ENCODE measurements around the gene UTP18. TPM values are rescaled to one million over a fixed set of nuclear protein-coding genes. Genes with fewer than 3 reads are reported as not detected.
A peak's percentile ranks its signal among the peaks of the same experiment; 100 is the strongest.

UTP18 gene
- total and polyA plus RNA-seq, 2 of the 8 experiments (the other 6 are each of a cell fraction or from before 2014, with no cell fraction given): 17.9 to 85.7 TPM

DNA sequence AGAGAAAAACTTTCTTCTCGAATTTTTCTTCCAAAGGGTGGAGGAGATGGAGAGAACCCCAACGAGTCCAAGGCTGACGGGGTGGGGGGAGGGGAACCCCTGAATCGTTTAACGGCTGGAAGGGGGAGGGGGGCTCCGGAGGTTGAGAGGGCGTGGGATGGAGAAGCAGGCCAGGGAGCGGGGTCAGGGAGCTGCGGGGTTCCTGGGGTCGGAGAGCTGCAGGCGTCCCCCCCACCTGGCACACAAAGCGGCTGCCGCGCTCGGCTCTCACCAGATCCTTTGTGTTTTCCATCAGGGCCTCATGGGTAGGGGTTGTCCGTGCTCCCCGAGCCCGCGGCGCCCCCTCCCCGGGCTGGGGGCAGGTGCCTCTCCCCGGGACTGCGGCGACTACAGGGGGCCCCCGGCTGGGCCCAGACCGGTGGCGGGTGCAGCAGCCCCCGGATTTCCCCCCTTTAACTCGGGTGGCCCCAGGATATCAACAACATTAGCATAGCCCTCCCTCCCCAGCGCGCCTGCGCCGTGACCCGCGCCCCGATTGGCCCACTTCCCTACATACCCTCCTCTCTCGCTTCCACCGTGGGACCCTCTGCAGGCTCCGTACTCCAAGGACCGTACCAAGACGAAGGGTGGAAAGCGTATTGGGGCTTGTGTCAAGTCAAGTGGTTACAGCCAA is 646 bp upstream of the UTP18 start, which contains the start of gene MBTD1 (continued):
- TF ChIP-seq SAP30 (IDR thresholded peaks at IDR 0.05; ENCODE audit: insufficient read depth, insufficient replicate concordance, low read length) (no peak), CHD2 (IDR thresholded peaks at IDR 0.05; ENCODE audit: low read length) (no peak), RNF2 (IDR thresholded peaks at IDR 0.05; ENCODE audit: borderline replicate concordance, low read depth, low read length, missing control alignments, poor library complexity, severe bottlenecking) (no peak), POLR2AphosphoS5 (IDR thresholded peaks at IDR 0.05; ENCODE audit: low read depth, low read length) (peak; percentile 72; the same call in 1 of the 2 replicates), KDM4A (IDR thresholded peaks at IDR 0.05; ENCODE audit: low read depth, low read length, severe bottlenecking) (peak; percentile 0), ZNF274 (IDR thresholded peaks at IDR 0.05; ENCODE audit: borderline replicate concordance, extremely low read depth, low read length) (no peak), BACH1 (IDR thresholded peaks at IDR 0.05; ENCODE audit: low read length) (no peak; the same call in 1 of the 2 replicates), TAF7 (optimal IDR thresholded peaks at IDR 0.05; ENCODE audit: borderline replicate concordance, low read depth, low read length) (no peak), JUN (IDR thresholded peaks at IDR 0.05; ENCODE audit: low read depth, low read length) (no peak), KDM1A (IDR thresholded peaks at IDR 0.05; ENCODE audit: borderline replicate concordance, low read length) (peak; percentile 10; the same call in 1 of the 2 replicates), SIRT6 (IDR thresholded peaks at IDR 0.05; ENCODE audit: low read length) (no peak), CBX5 (IDR thresholded peaks at IDR 0.05; ENCODE audit: low read depth, low read length) (no peak), SRF (IDR thresholded peaks at IDR 0.05; ENCODE audit: low read depth, low read length) (no peak), RAD21 (IDR thresholded peaks at IDR 0.05 in 1 of 2, conservative IDR thresholded peaks at IDR 0.05 in 1 of 2; ENCODE audit: low read depth in 2 of 2, low read length in 2 of 2) (no peak), RXRA (IDR thresholded peaks at IDR 0.05; ENCODE audit: insufficient read depth, low read depth, low read length) (no peak)
- TF ChIP-seq, protein P1, sequence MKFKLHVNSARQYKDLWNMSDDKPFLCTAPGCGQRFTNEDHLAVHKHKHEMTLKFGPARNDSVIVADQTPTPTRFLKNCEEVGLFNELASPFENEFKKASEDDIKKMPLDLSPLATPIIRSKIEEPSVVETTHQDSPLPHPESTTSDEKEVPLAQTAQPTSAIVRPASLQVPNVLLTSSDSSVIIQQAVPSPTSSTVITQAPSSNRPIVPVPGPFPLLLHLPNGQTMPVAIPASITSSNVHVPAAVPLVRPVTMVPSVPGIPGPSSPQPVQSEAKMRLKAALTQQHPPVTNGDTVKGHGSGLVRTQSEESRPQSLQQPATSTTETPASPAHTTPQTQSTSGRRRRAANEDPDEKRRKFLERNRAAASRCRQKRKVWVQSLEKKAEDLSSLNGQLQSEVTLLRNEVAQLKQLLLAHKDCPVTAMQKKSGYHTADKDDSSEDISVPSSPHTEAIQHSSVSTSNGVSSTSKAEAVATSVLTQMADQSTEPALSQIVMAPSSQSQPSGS (IDR thresholded peaks at IDR 0.05; ENCODE audit: low read length): no peak
